Measurements from ENCODE around the gene RNF208.

The RNF208 gene

DNA sequence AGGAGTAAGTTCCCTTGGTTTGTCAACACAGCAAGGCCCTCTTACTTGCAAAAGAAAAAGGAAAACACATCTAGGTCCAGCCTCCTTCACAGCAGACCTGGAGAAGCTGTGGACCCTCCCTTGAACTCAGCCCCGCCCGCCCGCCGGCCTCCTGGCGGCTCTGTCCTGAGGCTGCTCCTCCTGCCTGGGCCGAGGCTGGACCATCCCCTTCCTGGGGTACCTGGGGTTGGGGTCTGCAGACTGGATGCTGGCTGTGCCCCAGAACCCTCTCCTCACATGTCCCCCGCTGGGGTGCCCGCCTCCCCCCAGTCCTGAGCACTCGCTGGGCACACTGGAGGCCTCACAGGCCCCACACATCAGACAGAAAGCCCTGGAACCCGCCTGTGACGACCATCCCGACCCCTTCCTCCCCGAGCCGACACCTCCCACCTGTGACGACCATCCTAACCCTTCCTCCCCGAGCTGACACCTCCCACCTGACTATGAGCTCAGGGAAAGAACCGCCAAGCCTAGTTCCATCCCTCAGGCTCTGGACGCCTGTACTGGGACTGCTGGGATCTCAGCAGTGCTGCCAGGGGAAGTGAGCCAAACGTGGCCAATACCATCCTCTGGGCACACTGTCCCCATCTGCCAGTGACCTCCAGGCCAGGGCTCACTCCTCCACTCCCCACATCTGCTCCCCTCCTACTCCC, 43.0 kb downstream of the RNF208 start:
- Histone ChIP-seq H3K9me3 (ENCODE audit: control insufficient read depth, low read depth, low read length) (no peaks in the 10 kb centered on the region), H3K4me1 (ENCODE audit: control insufficient read depth, low read depth, low read length) (no peaks in the 10 kb centered on the region), H3K27ac (ENCODE audit: low read length) (no peak overlapping the region), H3K4me3 (ENCODE audit: low read length) (no peak overlapping the region), H3K27me3 (ENCODE audit: control insufficient read depth, insufficient read depth, low read length) (peaks cover 21% of the 10 kb centered on the region), H3K36me3 (ENCODE audit: control insufficient read depth, low read depth, low read length) (peaks cover 19% of the 10 kb centered on the region), H3K9ac (ENCODE audit: low read length) (no peak overlapping the region)

DNA sequence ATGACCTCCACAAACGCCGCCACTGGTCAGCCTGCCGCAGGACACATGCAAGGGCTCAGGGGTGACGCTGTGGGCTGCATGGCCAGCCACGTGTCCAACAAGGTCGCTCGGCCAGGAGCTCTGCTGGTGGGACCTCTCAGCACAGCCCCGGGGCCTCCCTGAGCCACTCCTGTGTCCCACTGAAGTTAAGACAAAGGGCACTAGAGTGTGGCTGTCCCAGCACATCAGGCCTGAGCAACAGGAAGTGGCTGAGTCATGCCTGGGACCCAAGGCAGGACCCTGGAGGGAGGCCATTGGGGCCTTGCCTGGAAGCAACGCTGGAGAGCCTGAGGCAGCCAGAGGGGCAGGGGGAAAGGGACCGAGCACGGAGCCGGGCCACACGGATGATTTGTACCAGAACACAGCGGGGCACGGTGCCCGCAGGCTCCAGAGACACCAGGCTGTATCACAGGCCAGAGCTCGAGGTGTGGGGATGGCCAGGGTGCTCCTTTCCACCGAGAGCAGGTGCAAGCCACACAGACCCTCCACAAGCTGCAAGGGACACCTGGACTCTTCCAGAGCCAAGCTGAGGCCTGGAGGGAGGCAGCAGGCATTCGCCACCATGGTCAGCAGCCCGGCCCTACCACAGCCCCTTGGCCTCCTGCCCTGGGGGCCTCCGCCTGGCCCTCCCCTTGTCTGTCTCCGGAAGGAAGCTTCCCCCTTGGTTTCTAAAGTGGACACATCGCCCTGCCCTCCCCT, 43.7 kb downstream of the RNF208 start:
- H3K9me3 ChIP-seq (ENCODE audit: control insufficient read depth, low read depth, low read length), result no peaks in the 10 kb centered on the region
- no peak overlapping the region for H3K4me3 ChIP-seq (ENCODE audit: low read length)
- no peak overlapping the region for H3K9ac ChIP-seq (ENCODE audit: low read length)
- peaks cover 14% of the 10 kb centered on the region for H3K36me3 ChIP-seq (ENCODE audit: control insufficient read depth, low read depth, low read length)
- no peak overlapping the region for H3K27ac ChIP-seq (ENCODE audit: low read length)
- H3K27me3 ChIP-seq (ENCODE audit: control insufficient read depth, insufficient read depth, low read length), result peaks cover 28% of the 10 kb centered on the region
- H3K4me1 ChIP-seq (ENCODE audit: control insufficient read depth, low read depth, low read length), result no peaks in the 10 kb centered on the region

GRCh38 chr9:137176302-137177182, 45.5 kb downstream of the RNF208 start:
- peaks cover 45% of the 10 kb centered on the region for H3K27me3 ChIP-seq (ENCODE audit: control insufficient read depth, insufficient read depth, low read length)
- peaks cover 7% of the 10 kb centered on the region for H3K36me3 ChIP-seq (ENCODE audit: control insufficient read depth, low read depth, low read length)
- no peaks in the 10 kb centered on the region for H3K9me3 ChIP-seq (ENCODE audit: control insufficient read depth, low read depth, low read length)
- H3K4me3 ChIP-seq (ENCODE audit: low read length), result no peak overlapping the region
- no peaks in the 10 kb centered on the region for H3K4me1 ChIP-seq (ENCODE audit: control insufficient read depth, low read depth, low read length)
- H3K27ac ChIP-seq (ENCODE audit: low read length), result no peak overlapping the region
- no peak overlapping the region for H3K9ac ChIP-seq (ENCODE audit: low read length)

GRCh38 chr9:137175345-137175961, 46.6 kb downstream of the RNF208 start:
- Histone ChIP-seq H3K9me3 (ENCODE audit: control insufficient read depth, low read depth, low read length) (no peaks in the 10 kb centered on the region), H3K36me3 (ENCODE audit: control insufficient read depth, low read depth, low read length) (peaks cover 7% of the 10 kb centered on the region), H3K27ac (ENCODE audit: low read length) (no peak overlapping the region), H3K4me1 (ENCODE audit: control insufficient read depth, low read depth, low read length) (no peaks in the 10 kb centered on the region), H3K4me3 (ENCODE audit: low read length) (peak overlapping the region; percentile 6), H3K27me3 (ENCODE audit: control insufficient read depth, insufficient read depth, low read length) (peaks cover 56% of the 10 kb centered on the region), H3K9ac (ENCODE audit: low read length) (no peak overlapping the region)

GRCh38 chr9:137174722-137175293, 47.2 kb downstream of the RNF208 start:
- Histone ChIP-seq H3K27ac (ENCODE audit: low read length) (no peak overlapping the region), H3K27me3 (ENCODE audit: control insufficient read depth, insufficient read depth, low read length) (peaks cover 62% of the 10 kb centered on the region), H3K4me1 (ENCODE audit: control insufficient read depth, low read depth, low read length) (no peaks in the 10 kb centered on the region), H3K4me3 (ENCODE audit: low read length) (peak overlapping the region; percentile 6), H3K36me3 (ENCODE audit: control insufficient read depth, low read depth, low read length) (peaks cover under 1% of the 10 kb centered on the region), H3K9me3 (ENCODE audit: control insufficient read depth, low read depth, low read length) (no peaks in the 10 kb centered on the region), H3K9ac (ENCODE audit: low read length) (no peak overlapping the region)

DNA sequence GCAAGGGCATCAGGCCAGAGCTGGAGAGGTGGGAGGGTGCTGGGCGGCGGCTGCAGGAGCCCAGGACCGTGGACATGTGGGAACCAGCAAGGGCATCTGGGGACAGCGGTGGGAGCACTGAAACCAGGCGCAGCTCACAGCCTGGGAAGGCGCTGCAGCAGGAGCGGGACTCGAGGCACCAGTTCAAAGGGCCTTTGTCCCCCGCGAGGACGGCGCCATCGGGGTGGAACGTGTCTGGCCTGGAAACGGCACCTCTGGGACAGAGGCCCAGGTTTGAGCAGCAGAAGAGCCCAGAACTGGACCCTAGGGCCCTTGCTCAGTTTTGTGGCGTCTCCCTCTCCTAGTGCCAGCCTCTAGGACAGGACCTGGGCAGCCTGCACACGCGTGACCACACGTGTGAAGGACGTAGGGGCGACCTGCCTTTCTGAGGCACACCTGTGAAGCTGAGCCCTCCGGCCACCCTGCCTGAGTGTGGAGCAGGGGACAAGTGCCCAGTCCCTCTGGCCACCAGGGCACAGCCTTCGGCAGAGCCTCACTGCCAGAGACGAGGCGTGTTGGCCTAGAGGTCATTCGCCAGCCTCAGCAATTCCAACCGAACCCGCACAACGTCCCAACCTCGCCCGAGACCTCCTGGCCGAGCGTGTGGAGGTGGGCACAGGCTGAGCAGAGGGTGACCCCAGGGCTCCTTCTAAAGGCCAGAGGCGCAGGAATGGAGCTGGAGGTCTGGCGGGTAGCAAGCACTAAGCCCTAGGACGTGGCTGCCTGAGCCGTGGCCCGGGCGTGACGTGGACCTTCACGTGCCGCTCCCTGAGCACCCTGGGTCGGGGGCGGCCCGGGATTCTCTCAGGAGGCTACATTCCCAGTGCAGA, 48.0 kb downstream of the RNF208 start:
- Histone ChIP-seq H3K9me3 (ENCODE audit: control insufficient read depth, low read depth, low read length) (no peaks in the 10 kb centered on the region), H3K27ac (ENCODE audit: low read length) (no peak overlapping the region), H3K27me3 (ENCODE audit: control insufficient read depth, insufficient read depth, low read length) (peaks cover 70% of the 10 kb centered on the region), H3K4me1 (ENCODE audit: control insufficient read depth, low read depth, low read length) (no peaks in the 10 kb centered on the region), H3K4me3 (ENCODE audit: low read length) (no peak overlapping the region), H3K36me3 (ENCODE audit: control insufficient read depth, low read depth, low read length) (no peaks in the 10 kb centered on the region), H3K9ac (ENCODE audit: low read length) (no peak overlapping the region)

- H3K4me1 ChIP-seq (ENCODE audit: control insufficient read depth, low read depth, low read length), result no peaks in the 10 kb centered on the region
- H3K4me3 ChIP-seq (ENCODE audit: low read length), result no peak overlapping the region
- H3K27me3 ChIP-seq (ENCODE audit: control insufficient read depth, insufficient read depth, low read length), result peaks cover 79% of the 10 kb centered on the region
These were observed 48.9 kb downstream of the RNF208 start for GRCh38 chr9:137172901-137173795.

DNA sequence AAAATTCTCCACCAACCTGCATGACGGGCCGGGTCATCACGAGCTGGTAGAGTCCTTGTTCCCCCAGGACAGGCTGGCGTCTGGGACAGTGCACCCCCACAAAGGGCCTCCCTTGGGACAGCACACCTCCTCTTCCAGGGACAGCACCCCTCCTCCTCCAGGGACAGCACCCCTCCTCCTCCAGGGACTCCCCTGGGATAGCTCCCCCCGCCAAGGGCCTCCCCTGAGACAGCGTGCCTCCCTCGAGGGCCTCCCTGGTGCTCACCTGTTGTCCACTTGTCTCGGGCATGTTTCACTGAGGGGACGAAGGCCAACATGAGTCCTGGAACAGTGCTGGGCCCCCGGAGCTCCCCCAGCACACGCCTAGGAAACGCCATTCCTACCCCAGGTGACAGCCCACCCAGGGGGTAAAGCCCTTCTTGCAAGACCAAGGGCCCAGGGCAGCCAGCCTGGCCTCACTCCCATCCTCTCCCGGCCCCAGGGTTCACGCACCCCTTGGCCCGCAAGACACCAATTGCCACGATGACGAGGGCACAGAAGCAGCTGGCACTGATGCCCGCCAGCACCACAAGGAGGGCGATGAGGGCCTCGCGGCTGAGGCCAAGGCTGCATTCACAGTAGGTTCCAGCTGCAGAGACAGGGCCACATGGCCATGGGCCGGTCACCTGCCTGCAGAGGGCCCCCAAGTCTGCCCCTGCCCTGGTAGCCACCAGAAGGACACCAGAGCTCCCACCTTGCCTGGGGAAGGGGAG, 50.7 kb downstream of the RNF208 start:
- no peak overlapping the region for H3K4me3 ChIP-seq (ENCODE audit: low read length)
- peaks cover 96% of the 10 kb centered on the region for H3K27me3 ChIP-seq (ENCODE audit: control insufficient read depth, insufficient read depth, low read length)
- H3K27ac ChIP-seq (ENCODE audit: low read length), result no peak overlapping the region
- no peak overlapping the region for H3K9ac ChIP-seq (ENCODE audit: low read length)
- no peaks in the 10 kb centered on the region for H3K4me1 ChIP-seq (ENCODE audit: control insufficient read depth, low read depth, low read length)
- H3K36me3 ChIP-seq (ENCODE audit: control insufficient read depth, low read depth, low read length), result no peaks in the 10 kb centered on the region
- H3K9me3 ChIP-seq (ENCODE audit: control insufficient read depth, low read depth, low read length), result no peaks in the 10 kb centered on the region

More at GRCh38 chr9:137172901-137173795, 48.9 kb downstream of the RNF208 start:
- H3K9ac ChIP-seq (ENCODE audit: low read length), result no peak overlapping the region
- H3K36me3 ChIP-seq (ENCODE audit: control insufficient read depth, low read depth, low read length), result no peaks in the 10 kb centered on the region
- no peaks in the 10 kb centered on the region for H3K9me3 ChIP-seq (ENCODE audit: control insufficient read depth, low read depth, low read length)
- no peak overlapping the region for H3K27ac ChIP-seq (ENCODE audit: low read length)

GRCh38 chr9:137170486-137171148, 51.4 kb downstream of the RNF208 start:
- no peak overlapping the region for H3K27ac ChIP-seq (ENCODE audit: low read length)
- no peaks in the 10 kb centered on the region for H3K4me1 ChIP-seq (ENCODE audit: control insufficient read depth, low read depth, low read length)
- H3K9ac ChIP-seq (ENCODE audit: low read length), result no peak overlapping the region
- peaks cover 96% of the 10 kb centered on the region for H3K27me3 ChIP-seq (ENCODE audit: control insufficient read depth, insufficient read depth, low read length)
- no peaks in the 10 kb centered on the region for H3K36me3 ChIP-seq (ENCODE audit: control insufficient read depth, low read depth, low read length)
- H3K4me3 ChIP-seq (ENCODE audit: low read length), result no peak overlapping the region
- H3K9me3 ChIP-seq (ENCODE audit: control insufficient read depth, low read depth, low read length), result no peaks in the 10 kb centered on the region
